HEK293T (cell line): Measurements from ENCODE around the gene NOL12.

Experiments
- ARNT ChIP-seq: fragments of 450-650 bp; IDR thresholded peaks from 2 replicates; pipeline ENCODE4 v1.6.1; 2017; ENCODE audit warnings: mild to moderate bottlenecking
- BHLHE40 ChIP-seq: fragments of 450-650 bp; IDR thresholded peaks from 2 replicates; pipeline ENCODE4 v1.6.1; 2016; ENCODE audit warnings: mild to moderate bottlenecking, moderate library complexity, borderline replicate concordance
- SUZ12 ChIP-seq: fragments of 450-650 bp; IDR thresholded peaks from 2 replicates; pipeline ENCODE4 v1.6.1; 2016; ENCODE audit warnings: mild to moderate bottlenecking
- ZNF384 ChIP-seq: fragments of 450-650 bp; IDR thresholded peaks from 2 replicates; pipeline ENCODE4 v1.6.1; 2016

- no peak for TF ChIP-seq BHLHE40
- no peak for TF ChIP-seq SUZ12
- TF ChIP-seq ARNT: no peak
- peak; percentile 87 for TF ChIP-seq ZNF384
Observed at GRCh38 chr22:37661160-37661924, 24.8 kb upstream of the NOL12 start.
